NCI-H2029 treated with DMSO at 0.1 percent for 48 hours (cell line): ENCODE measurements around the gene ESRRG.
"Not testable (repeated sequence)": the region's sequence is repeated elsewhere in the genome, so short reads cannot be mapped to it uniquely, and the experiment has no call there.

ENCODE experiments used
- DNase-seq: peaks from one replicate; lab custom pipeline; 2025; lab: John Stamatoyannopoulos, UW

Gene ESRRG

DNA sequence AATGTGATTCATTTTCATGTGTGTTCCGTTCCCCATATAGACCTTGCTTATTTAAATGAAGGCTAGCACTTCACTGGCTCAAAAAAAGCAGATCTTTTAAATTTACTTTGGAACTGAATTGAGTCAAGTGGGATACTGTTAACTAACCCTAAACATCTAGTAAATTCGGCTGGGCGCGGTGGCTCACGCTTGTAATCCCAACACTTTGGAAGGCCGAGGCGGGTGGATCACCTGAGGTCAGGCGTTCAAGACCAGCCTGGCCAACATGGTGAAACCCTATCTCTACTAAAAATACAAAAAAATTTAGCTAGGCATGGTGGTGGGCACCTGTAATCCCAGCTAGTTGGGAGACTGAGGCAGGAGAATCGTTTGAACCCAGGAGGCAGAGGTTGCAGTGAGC, 19.2 kb downstream of the ESRRG start:
- not testable (repeated sequence) for DNase-seq

DNA sequence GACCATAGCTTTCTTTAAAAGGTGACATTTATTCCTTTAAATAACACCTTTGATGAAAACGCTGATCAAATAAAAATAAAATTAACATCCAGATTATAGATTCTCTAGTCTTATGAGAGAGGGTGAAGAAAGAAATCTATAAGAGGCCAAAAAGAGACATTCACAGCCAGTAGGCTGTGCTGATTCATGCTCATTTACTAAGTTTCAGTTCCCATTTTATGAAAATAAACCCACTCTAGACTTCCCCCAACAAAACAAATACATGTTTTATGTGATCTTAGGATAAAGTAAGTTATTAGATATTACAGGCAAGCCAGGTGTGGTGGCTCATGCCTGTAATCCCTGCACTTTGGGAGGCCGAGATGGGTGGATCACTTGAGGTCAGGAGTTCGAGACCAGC, 21.1 kb downstream of the ESRRG start:
- DNase-seq = no peak

DNA sequence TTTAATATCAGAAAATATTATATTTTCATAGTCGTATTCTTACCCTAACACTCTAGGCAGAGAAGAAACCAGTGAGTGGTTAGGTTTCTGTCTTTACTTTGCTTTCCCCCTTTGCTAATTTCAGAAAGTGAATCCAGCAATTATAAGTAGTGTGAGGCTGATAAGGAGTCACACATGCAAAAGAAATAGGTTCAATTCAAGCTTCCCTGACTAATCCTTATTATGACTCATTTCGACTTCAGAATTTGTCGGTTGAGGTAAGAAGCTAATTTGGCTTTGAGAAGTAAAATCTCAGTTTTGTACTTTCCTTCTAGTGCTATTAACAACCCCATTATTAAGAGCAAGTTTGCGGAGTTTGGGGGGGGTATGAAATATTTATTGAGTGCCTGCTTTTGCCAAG, 22.4 kb downstream of the ESRRG start:
- no peak for DNase-seq

DNA sequence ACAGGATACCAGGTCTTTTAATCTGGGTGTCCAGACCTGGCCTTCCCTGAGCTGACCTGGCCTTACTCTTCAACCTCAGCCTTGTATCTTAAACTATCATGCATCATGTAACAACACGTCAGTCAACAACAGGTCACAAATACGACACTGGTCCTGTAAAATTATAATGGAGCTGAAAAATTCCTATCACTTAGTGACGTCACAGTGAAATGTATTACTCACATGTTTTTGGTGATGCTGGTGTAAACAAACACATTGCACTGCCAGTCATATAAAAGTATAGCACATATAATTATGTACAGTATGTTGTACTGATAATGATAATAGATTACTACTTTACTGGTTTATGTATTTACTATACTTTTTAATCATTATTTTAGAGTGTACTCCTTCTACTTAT, 31.5 kb downstream of the ESRRG start:
- no peak for DNase-seq

DNA sequence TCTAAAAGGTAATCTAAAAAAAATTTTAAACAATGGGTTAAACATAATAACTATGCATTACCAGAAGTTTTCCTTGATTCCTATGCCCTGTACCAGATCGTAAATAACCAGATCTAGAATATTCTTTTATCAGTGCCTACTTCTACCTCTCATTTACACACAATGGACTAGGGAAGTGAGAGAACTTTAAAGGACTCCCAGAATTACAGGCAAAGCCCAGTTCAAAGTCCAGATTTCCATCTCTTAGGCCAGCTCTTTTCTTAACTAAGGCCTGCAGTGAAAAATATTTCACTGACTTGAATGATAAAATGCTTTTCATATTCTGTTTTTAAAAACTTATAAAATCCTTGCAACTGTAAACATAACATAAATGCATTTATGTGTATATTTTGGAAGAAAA, 32.6 kb downstream of the ESRRG start:
- DNase-seq = no peak

DNA sequence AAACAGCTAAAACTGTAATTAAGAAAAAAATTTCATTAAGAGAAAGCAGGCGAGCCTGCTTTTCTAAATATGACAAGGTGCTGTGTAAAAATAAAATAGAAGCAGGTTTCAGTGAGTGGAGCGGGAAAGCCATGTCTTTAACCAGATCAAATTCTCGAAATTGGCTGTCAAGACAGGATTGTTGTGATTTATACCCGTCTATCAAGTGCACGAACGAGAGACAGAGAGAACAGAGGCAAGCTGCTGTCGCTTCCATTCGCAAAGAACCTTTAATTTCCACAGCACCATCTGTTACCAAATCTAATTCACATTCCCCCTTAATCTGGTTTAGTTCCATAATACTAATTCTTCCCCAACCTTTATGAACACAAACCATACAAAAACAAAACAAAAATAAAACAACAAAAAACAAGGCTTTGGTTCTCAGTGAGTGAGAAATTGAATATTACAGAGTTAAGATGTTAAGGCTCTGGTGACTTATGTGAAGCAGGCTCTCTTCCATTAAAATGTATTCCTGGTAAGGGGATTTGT, 35.0 kb downstream of the ESRRG start:
- DNase-seq = no peak

DNA sequence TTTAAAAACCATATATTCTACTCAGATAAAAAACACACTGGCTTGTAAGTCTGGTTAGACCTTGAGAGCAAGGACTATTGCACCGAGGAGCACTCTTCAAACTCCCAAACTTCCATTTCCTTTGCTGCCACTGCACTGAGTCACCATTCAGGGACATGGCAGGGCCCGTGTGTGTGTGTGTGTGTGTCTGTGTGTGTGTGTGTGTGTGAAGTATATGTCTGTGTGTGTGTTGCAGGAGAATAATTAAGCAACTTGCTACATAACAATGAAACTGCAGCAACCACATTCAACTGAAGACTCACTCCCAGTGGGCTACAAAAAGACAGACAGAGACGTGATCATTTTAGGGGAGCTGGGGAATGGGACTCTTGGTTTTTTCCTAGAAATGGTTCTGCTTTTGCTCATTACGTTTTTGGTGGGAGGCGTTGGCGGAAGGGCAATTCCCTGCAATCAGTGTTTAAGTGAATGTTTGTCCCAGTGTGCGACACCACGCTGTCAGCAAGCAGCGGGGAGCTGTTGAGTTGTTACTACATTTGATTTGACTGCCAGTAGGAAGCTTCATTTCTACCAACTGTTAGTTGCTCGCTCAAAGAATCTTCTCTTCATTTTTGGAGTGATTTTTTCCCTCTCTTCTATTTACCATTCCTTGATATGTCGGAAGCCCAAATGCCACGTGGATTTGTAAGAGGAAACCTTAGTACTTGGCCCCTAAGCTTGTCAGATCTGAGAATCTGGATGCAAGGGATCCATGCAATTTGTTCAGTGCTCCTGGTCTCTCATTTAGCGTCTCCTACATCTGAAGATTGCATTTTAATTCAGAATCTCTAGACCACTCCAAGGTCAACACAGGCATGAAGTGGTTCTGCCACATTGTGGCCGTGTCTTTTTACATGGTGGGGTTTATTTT, 36.1 kb downstream of the ESRRG start:
- DNase-seq = no peak

DNA sequence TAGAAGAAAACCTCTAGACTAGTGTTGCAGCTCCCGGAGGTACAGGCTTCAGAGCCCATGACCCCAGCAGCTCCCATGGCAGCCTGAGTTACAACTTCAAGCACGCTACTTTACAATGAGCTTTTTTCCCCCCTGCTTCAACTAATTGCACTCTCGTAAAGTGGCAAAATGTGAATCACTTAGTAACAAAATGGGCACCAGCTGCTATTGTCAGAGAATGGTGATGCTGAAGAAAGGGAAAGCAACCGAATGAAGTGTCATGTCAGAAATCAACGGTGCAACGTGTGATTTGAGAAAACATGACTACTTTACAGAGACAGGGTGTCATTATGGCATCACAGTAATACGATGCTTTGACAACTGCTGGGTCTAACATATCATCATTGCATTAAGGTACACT, 40.5 kb downstream of the ESRRG start:
- DNase-seq = no peak

DNA sequence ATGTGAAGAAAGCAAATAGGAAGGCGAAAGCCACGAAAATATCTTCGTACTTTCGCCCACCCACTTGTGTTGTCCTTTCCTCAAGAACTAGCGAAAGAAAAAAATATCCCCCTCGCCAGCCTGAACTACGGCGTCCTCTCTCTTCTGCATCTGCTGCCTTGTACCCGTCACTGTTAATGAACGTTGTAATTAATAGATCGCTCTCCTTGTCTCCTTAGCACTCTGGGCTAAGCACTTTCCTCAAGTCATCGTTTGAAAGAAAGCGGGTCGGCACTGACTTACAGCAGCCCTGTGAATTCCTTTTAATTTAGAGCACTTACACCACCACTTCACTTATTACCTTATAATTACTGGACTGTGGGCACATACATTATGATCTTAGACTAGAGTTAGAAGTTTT, 44.1 kb downstream of the ESRRG start:
- DNase-seq = no peak

DNA sequence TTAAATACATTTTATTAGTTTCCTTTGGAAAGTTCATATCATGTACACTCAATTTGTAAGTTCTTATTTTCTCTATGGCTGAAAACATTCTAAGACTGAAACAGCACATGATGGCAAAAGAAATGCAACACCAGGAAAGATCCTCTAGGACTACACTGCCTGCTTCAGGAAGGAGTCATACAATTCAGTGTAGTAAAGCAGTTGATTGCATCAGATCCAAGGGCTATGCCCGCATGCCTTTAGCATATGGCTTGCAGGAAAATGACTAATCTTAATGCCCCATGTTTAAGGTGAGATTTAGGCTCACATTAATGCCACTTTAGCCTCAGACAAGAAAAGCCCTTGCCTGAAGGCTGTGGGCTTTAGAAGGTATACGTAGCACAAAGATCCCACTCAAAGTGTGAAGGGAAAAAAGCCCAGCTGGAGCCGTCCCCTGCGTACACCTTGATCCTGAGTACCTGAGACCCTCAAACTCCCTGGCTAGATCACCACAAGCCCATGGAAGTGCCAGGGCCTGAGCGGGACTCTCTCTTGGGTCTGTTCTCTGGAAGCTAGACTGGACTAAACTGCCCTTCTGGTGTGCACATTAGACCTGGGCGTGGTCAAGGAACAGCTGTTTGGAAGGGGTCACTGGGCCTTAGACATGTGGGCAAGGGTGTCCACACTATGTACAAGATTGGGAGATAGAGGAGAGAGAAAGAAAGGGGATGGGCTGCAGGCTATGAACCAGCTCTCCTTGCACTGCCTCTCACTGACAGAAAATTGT, 52.9 kb downstream of the ESRRG start:
- DNase-seq = no peak

DNA sequence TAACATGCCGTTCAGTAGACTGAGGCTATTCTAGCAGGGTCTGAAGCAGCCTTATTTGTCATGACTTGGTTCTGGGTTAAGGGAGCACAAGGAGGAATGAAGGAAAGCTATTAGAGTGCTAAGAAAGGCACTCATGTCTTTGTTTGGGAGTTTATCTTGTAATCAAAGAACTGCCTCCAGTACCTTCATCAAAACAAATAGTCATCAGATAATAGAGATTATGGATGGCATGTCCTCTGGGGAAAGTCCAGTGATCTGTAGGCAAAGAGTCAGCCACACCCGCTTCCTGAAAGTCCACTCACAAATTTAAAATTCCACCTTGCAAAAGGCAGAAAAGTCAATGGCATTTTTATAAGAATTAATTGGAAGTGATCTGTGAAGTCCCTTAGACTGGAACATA, 56.8 kb downstream of the ESRRG start:
- DNase-seq = no peak

DNA sequence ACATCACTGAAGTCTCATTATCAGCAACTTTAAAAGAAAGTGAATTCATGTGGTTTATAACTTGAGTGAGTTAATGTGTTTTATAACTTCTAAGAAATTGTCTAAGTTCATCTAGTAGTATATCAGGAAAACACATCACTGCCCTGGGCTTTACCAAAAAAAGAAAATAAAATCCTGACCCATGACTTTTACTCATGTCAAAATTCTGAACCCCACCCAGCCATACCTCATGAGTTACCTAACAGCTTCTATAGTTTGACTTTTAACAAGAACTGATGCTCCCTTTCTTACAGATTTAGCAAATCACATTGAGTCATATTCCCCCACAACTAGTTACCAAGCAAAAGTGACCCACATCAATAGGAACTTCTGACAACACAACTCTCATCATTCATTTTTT, 57.4 kb downstream of the ESRRG start:
- DNase-seq = no peak

DNA sequence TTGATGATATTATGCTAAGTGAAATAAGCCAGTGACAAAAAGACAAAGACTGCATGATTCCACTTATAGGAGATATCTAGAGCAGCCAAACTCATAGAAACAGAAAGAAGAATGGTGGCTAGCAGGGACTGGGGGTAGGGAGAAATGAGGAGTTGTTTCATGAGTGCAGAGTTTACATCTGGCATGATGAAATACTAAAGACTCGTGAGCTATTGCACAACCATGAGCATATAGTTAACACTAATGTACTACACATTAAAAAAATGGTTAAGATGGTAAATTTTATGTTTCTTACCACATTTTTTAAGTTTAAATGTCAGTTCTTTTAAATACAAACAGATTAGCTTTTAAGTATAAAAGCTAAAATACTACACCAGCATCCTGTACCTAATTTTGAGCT, 57.8 kb downstream of the ESRRG start:
- no peak for DNase-seq

DNA sequence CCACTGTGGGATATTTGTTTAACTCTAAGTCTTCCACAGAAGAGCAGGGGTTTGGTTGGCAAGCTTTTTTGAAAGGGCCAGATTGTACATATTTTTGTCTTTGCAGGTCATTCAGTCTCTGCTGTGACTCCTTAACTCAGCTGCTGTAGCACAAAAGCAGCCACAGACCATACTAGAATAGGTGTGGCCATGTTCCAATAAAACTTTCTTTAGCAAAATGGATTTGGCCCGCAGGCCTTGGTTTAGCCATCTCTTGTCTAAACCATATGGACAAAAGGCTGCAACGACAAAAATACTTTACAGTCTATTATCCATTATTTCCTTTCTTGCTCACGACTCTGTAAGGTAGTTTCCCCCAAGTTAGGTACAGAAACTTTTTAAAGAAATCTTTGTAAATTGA, 60.5 kb downstream of the ESRRG start:
- DNase-seq = no peak

DNA sequence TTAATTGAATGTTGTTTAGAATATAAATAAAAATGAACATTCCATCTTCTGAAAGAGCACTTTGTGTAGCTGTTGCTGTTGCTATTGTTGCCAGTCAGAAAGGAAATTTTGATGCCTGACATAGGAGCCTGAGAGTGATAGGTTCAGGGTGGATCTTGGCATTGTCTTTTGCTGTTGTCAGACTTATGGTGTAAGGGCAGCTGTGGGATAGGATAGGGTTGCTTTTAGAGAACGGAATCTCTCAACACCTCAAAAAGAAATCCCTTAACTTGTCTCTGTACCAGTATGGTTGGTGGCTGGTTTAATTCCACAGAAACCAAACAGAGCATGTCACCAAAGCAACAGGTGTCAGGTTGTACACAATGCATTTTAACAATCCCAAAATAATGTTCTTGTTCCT, 62.7 kb downstream of the ESRRG start:
- DNase-seq = no peak

DNA sequence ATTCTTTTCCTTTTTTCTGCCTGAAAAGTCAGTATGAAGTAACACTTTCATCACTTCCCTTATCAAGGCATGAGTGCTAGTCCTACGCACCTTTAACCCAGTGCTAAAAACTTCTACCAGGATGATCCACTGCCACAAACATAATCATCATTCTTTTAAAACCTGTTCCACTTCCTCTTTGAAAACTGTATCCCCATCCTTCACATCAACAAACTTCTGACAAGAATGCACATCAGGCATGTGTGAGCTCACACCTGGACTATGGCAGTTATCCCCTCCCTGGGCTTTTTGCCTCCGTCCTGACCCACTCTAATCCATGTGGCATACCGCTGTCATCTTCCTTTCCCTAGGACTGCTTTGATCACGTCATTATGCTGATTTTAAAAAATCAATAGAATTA, 70.2 kb downstream of the ESRRG start:
- no peak for DNase-seq

DNA sequence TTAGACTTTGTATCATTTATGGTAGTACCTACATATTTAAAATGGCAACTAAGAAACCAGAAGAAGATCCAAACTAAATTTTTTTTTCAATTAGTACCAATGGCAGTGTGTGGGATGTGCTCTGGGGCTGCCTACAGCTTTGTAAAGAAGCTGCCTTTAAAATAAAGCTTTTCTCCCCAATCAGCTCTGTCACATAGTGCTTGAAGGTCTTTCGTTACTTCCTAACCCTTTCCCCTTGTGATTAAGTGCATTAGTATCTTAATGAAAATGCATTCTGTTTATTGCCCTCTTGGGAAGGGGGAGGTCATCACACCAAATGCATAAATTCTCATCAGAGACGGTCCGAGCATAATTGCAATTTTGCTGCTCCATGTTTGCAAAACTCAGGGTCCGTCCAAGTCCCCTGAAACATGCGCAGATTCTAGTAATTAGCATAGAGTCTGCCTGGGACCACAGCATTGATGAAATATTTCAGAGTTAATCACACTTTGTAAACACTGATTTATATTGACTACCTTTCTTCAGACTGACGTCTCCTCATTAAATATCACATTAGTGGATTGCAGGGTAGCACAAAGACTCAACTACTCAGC, 71.3 kb downstream of the ESRRG start:
- no peak for DNase-seq

DNA sequence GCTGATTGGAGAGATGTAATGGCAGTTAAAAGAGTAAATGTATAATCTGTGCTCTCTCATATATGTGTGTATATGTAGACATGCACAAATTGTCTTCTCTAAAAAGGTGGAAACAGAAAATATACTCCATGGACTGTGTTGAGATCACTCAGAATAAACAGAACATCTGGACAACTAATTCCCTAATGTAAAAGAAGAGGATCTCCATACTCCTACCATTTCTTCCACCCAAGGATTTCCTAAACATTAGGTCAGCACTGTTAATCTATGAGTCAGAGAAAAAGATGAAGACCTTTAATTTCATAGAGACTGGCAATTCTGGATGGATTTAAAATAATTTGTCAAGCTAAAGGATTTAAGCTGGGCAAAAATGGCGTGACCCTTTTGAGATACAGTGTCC, 80.1 kb downstream of the ESRRG start:
- DNase-seq = no peak

DNA sequence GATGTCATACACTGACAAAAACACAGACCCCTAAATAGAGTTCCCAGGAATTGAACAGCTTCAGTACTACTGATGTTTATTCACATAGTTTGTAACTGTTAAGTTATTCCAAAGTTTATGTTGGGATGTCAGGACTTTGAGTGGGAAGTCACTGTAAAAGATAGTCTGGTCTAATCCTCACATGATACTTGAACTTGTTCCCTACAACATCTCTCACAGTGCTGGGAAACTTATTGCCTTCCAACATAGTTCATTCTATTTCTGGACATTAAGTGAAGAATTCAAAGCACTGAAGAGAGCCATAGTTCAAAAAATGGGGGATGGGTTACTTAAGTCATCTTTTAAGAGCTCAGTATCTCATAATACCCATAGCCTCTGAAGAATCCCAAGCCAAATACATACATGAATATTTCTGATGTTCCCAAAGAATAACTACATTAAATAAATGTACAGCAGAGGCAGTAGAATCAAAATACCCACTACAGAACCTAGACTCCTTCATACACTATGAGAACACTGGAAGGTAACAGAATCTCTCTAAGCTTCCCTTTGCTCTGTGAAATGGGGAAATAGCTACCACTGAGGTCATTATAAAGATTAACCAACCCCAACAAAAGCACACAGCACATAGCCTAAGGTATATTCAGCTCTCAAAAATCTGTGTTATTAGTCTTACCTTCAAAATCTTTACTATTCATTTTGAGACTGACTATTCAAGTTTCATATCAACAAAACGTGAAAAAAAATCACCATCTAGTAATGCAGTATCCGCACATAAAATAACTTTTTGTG, 81.4 kb downstream of the ESRRG start:
- DNase-seq = no peak

DNA sequence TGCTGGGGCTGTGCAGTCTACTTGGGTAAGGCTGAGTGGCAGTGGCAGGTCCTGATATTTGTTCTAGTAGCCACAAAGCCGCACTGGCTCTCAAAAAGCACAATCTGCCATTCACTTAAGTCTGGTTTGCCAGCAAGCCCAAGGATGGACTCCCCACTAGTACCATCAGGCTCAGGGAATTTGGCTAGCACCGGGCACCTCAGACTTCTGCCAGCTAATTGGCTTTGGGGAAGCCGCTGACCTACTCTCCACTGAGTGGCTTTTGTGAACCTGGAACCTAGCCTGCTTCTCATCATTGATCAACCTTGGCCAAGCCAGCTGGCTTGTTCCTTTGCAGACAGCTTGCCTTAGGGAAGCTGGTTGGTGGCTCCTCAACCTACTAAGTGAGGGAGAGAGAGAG, 83.1 kb downstream of the ESRRG start:
- no peak for DNase-seq

DNA sequence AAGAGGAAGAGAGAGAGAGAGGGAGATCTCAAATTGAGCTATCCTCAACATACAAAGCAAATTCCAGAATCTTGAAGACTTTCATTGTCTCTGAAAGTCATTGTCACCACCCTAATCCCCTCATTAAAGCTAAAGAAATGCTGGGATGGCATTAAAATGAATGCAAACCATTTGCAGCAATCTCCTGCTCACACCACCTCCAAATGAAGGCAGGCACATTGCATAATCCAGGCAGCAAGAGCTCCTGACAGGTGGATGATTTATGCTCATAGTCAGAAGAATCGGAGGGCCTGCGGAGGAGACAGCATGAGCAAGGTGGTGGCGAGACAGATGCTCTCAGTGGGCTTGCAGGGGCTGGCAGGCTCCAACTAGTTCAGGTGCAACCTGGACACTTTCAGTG, 90.2 kb downstream of the ESRRG start:
- no peak for DNase-seq

DNA sequence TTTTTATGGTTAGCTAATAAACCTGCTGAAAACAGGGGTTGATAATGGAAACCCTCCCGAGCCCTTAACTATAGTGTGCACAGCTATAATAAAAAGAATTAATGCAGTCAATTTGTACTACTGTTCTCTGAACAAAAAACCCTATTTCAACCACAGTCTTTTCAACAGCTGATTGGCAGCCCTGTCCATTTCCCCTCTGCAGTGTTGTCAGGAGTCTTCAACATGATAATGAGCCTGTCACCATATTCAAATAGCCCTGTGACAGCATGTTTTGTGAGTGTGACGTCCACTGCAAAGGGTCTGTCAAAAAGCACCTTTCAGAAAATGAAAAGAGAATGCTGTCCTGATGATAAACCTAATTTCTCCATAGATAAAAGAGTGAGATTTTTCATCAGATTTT, 92.7 kb downstream of the ESRRG start:
- DNase-seq = no peak
